H1 (cell line): ENCODE measurements around the gene RPS15. TPM values are rescaled to one million over a fixed set of nuclear protein-coding genes. Genes with fewer than 3 reads are reported as not detected.
A peak's percentile ranks its signal among the peaks of the same experiment; 100 is the strongest.

Experiments
- CTCF ChIA-PET: fragments of 300-600 bp; sonication (Branson Sonifier 250); formaldehyde crosslinking; loops from one replicate; lab custom pipeline; 2021; ENCODE audit not compliant: partially characterized antibody; lab: Charles Lee
- POLR2A ChIA-PET: fragments of 300-600 bp; sonication (Branson Sonifier 250); formaldehyde crosslinking; loops from one replicate; lab custom pipeline; 2021; ENCODE audit warnings: inconsistent platforms; ENCODE audit not compliant: partially characterized antibody; lab: Charles Lee
- DNase-seq, 2 experiments: peaks; one replicate each; pipeline versions ENCODE4 v3.0.0 to v3.0.0-alpha.2; 2010 to 2022; ENCODE audit warnings: low spot score in 2 of 2, low read depth in 1 of 2, mixed read lengths in 1 of 2
- FAIRE-seq: peaks from 2 replicates; lab custom pipeline; 2011; peaks lifted over from hg19 to GRCh38; lab: Jason Lieb, UNC
- H2AFZ ChIP-seq: 2 replicates; pipeline ENCODE4 v1.8.1; 2012; ENCODE audit warnings: low read length, inconsistent platforms
- H2AK5ac ChIP-seq: 2 replicates; pipeline ENCODE4 v1.6.1; 2013; ENCODE audit warnings: low read depth, low read length
- H2BK120ac ChIP-seq: replicated peaks from 2 replicates; pipeline ENCODE3; 2013; ENCODE audit warnings: low read depth, low read length, inconsistent platforms
- H2BK12ac ChIP-seq: 2 replicates; pipeline ENCODE4 v1.6.1; 2013; ENCODE audit warnings: low read depth, low read length
- H2BK15ac ChIP-seq: 2 replicates; pipeline ENCODE4 v1.6.1; 2013; ENCODE audit warnings: low read length
- H2BK20ac ChIP-seq: 2 replicates; pipeline ENCODE4 v1.6.1; 2013; ENCODE audit warnings: low read length
- H2BK5ac ChIP-seq: 2 replicates; pipeline ENCODE4 v1.6.1; 2013; ENCODE audit warnings: low read depth, low read length
- H3K14ac ChIP-seq: 2 replicates; pipeline ENCODE4 v1.6.1; 2013; ENCODE audit warnings: inconsistent platforms; ENCODE audit not compliant: insufficient read length
- H3K18ac ChIP-seq: 2 replicates; pipeline ENCODE4 v1.6.1; 2013; ENCODE audit warnings: low read length; ENCODE audit errors: extremely low read depth
- H3K23ac ChIP-seq: 2 replicates; pipeline ENCODE4 v1.6.1; 2013; ENCODE audit warnings: inconsistent platforms; ENCODE audit not compliant: insufficient read length
- H3K23me2 ChIP-seq: 2 replicates; pipeline ENCODE4 v1.6.1; 2013; ENCODE audit warnings: low read depth, low read length
- H3K27ac ChIP-seq: 2 replicates; pipeline ENCODE4 v1.6.1; 2011; ENCODE audit warnings: low read depth, low read length, inconsistent platforms
- H3K27me3 ChIP-seq, 4 experiments: replicated peaks in 1 of 4; 1 replicate in 1 of 4; 2 replicates in 3 of 4; pipeline versions ENCODE4 v1.6.1 to v1.8.1; 2011 to 2013; ENCODE audit warnings: low read length in 3 of 4, mild to moderate bottlenecking in 3 of 4, inconsistent platforms in 2 of 4, mixed read lengths in 2 of 4, moderate library complexity in 1 of 4; ENCODE audit not compliant: control insufficient read depth in 3 of 4, insufficient read depth in 3 of 4; ENCODE audit errors: extremely low read depth in 1 of 4
- H3K36me3 ChIP-seq, 4 experiments: 2 replicates each; pipeline versions ENCODE4 v1.6.1 to v1.8.1; 2011 to 2013; ENCODE audit warnings: mild to moderate bottlenecking in 4 of 4, low read length in 3 of 4, moderate library complexity in 2 of 4, control low read depth in 1 of 4, inconsistent platforms in 1 of 4; ENCODE audit not compliant: insufficient read depth in 4 of 4, control insufficient read depth in 2 of 4
- H3K4ac ChIP-seq: replicated peaks from 2 replicates; pipeline ENCODE3; 2013; ENCODE audit warnings: low read length, low read depth, mixed read lengths, inconsistent platforms; ENCODE audit not compliant: insufficient read length
- H3K4me1 ChIP-seq, 4 experiments: replicated peaks in 1 of 4; 1 replicate in 1 of 4; 2 replicates in 3 of 4; pipeline versions ENCODE4 v1.6.1 to v1.8.1; 2011 to 2013; ENCODE audit warnings: low read length in 3 of 4, inconsistent platforms in 2 of 4, mixed read lengths in 1 of 4; ENCODE audit not compliant: insufficient read depth in 4 of 4, control insufficient read depth in 3 of 4
- H3K4me2 ChIP-seq, 2 experiments: 2 replicates each; pipeline versions ENCODE4 v1.6.1 to v1.8.1; 2011 to 2013; ENCODE audit warnings: low read depth in 2 of 2, low read length in 2 of 2, control low read depth in 1 of 2, inconsistent platforms in 1 of 2, mild to moderate bottlenecking in 1 of 2; ENCODE audit not compliant: insufficient read depth in 1 of 2
- H3K4me3 ChIP-seq, 4 experiments: fragments of 200-600, 300-600 bp in 1 of 4; sonication (generic), shearing (Covaris generic), sonication (Bioruptor Twin) in 1 of 4; 2 replicates each; pipeline versions ENCODE4 v1.5.1 to v1.8.1; 2011 to 2016; ENCODE audit warnings: low read length in 4 of 4, low read depth in 3 of 4, control low read depth in 2 of 4, inconsistent platforms in 2 of 4, mild to moderate bottlenecking in 2 of 4, mixed read lengths in 1 of 4, moderate library complexity in 1 of 4; ENCODE audit not compliant: insufficient read depth in 2 of 4; ENCODE audit errors: extremely low read depth in 1 of 4
- H3K56ac ChIP-seq: replicated peaks from 2 replicates; pipeline ENCODE3; 2013; ENCODE audit warnings: low read depth, mild to moderate bottlenecking, mixed read lengths, low read length, inconsistent platforms; ENCODE audit not compliant: insufficient read length
- H3K79me1 ChIP-seq: 2 replicates; pipeline ENCODE4 v1.6.1; 2013; ENCODE audit warnings: low read depth, low read length, control low read depth
- H3K79me2 ChIP-seq, 2 experiments: 2 replicates each; pipeline versions ENCODE4 v1.6.1 to v1.8.1; 2012 to 2013; ENCODE audit warnings: low read length in 2 of 2, mild to moderate bottlenecking in 2 of 2, inconsistent platforms in 1 of 2; ENCODE audit not compliant: insufficient read depth in 2 of 2, control insufficient read depth in 1 of 2
- H3K9ac ChIP-seq, 4 experiments: replicated peaks in 1 of 4; 1 replicate in 1 of 4; 2 replicates in 3 of 4; pipeline versions ENCODE4 v1.6.1 to v1.8.1; 2011 to 2013; ENCODE audit warnings: low read depth in 3 of 4, low read length in 3 of 4, control low read depth in 2 of 4, mild to moderate bottlenecking in 2 of 4, moderate library complexity in 2 of 4, inconsistent platforms in 1 of 4; ENCODE audit errors: extremely low read depth in 1 of 4
- H3K9me3 ChIP-seq, 2 experiments: 2 replicates each; pipeline versions ENCODE4 v1.6.1 to v1.8.1; 2012 to 2013; ENCODE audit warnings: mild to moderate bottlenecking in 2 of 2, moderate library complexity in 2 of 2, control low read depth in 1 of 2, inconsistent platforms in 1 of 2, low read depth in 1 of 2, low read length in 1 of 2, mixed read lengths in 1 of 2; ENCODE audit not compliant: insufficient read depth in 2 of 2
- H4K20me1 ChIP-seq, 2 experiments: replicated peaks in 1 of 2; 2 replicates each; pipeline versions ENCODE3 to v1.8.1; 2011 to 2013; ENCODE audit warnings: inconsistent platforms in 2 of 2, low read length in 2 of 2, mild to moderate bottlenecking in 1 of 2; ENCODE audit not compliant: insufficient read depth in 2 of 2, control insufficient read depth in 1 of 2
- H4K5ac ChIP-seq: 2 replicates; pipeline ENCODE4 v1.6.1; 2013; ENCODE audit warnings: low read length, low read depth, mixed read lengths, inconsistent platforms; ENCODE audit not compliant: insufficient read length
- H4K8ac ChIP-seq: 2 replicates; pipeline ENCODE4 v1.8.0; 2013; ENCODE audit warnings: mild to moderate bottlenecking, moderate library complexity, low read length, inconsistent platforms; ENCODE audit not compliant: insufficient read depth; ENCODE audit errors: extremely low read depth
- H4K91ac ChIP-seq: replicated peaks from 2 replicates; pipeline ENCODE3; 2013; ENCODE audit warnings: low read length, mixed read lengths, inconsistent platforms; ENCODE audit not compliant: insufficient read length
- BACH1 ChIP-seq: IDR thresholded peaks from 2 replicates; pipeline ENCODE4 v1.6.1; 2012; ENCODE audit warnings: low read length, improper control_type of control experiment
- FOSL1 ChIP-seq: IDR thresholded peaks from 2 replicates; pipeline ENCODE4 v1.6.1; 2011; ENCODE audit warnings: mild to moderate bottlenecking, low read depth, low read length, moderate library complexity; ENCODE audit not compliant: insufficient read depth
- NANOG ChIP-seq: IDR thresholded peaks from 2 replicates; pipeline ENCODE4 v1.6.1; 2011; ENCODE audit warnings: low read length, low read depth, mild to moderate bottlenecking, inconsistent platforms; ENCODE audit not compliant: insufficient read depth, poor library complexity, severe bottlenecking
- NRF1 ChIP-seq: IDR thresholded peaks from 2 replicates; pipeline ENCODE4 v1.6.1; 2011; ENCODE audit warnings: mild to moderate bottlenecking, low read depth, low read length, improper control_type of control experiment
- POU5F1 ChIP-seq: IDR thresholded peaks from 2 replicates; pipeline ENCODE4 v1.6.1; 2011; ENCODE audit warnings: low read depth, mild to moderate bottlenecking, low read length, moderate library complexity
- RBBP5 ChIP-seq: IDR thresholded peaks from 2 replicates; pipeline ENCODE4 v1.7.1; 2012; ENCODE audit warnings: low read depth, mild to moderate bottlenecking, inconsistent platforms, low read length, moderate library complexity, borderline replicate concordance
- RFX5 ChIP-seq: IDR thresholded peaks from 2 replicates; pipeline ENCODE4 v1.6.1; 2011; ENCODE audit warnings: low read depth, low read length, improper control_type of control experiment, borderline replicate concordance
- SIRT6 ChIP-seq: IDR thresholded peaks from one replicate; pipeline ENCODE4 v1.7.1; 2012; ENCODE audit warnings: low read length, inconsistent platforms
- SIX5 ChIP-seq: IDR thresholded peaks from 2 replicates; pipeline ENCODE4 v1.6.1; 2011; ENCODE audit warnings: mild to moderate bottlenecking, low read depth, low read length
- SP4 ChIP-seq: IDR thresholded peaks from 2 replicates; pipeline ENCODE4 v1.6.1; 2012; ENCODE audit warnings: low read length, inconsistent platforms
- TAF7 ChIP-seq: optimal IDR thresholded peaks from 2 replicates; pipeline ENCODE3; 2011; ENCODE audit warnings: low read depth, mild to moderate bottlenecking, inconsistent platforms, low read length, moderate library complexity, borderline replicate concordance
- ZNF274 ChIP-seq: IDR thresholded peaks from 2 replicates; pipeline ENCODE4 v1.7.0; 2012; ENCODE audit warnings: low read length, borderline replicate concordance; ENCODE audit errors: extremely low read depth
- WGBS, 2 experiments: shearing (Covaris generic) in 1 of 2; methylation state at CpG; one replicate each; pipeline versions ENCODE4 v1.1.6 to v1.1.7; 2013 to 2015; ENCODE audit warnings: low lambda C conversion rate in 2 of 2, mixed read lengths in 2 of 2, inconsistent platforms in 1 of 2, low coverage in 1 of 2, missing lambda C conversion rate in 1 of 2; ENCODE audit not compliant: insufficient replicate concordance in 2 of 2, insufficient coverage in 1 of 2, insufficient read length in 1 of 2; ENCODE audit errors: extremely low coverage in 1 of 2, missing lambda C conversion rate in 1 of 2; 5-methylcytosine and 5-hydroxymethylcytosine counted together
- polyA plus RNA-seq, 7 experiments: library from polyadenylated mRNA; depleted of rRNA in 3 of 7; stranded (reverse) in 5 of 7; unstranded in 2 of 7; fragments of >200 nt in 5 of 7; fragments of 200-250 nt in 2 of 7; gene quantifications; 1 replicate in 5 of 7; 2 replicates in 1 of 7; 4 replicates in 1 of 7; pipeline versions ENCODE4 v1.2.1 to v1.2.3, GENCODE V29; 2011 to 2013; ENCODE audit warnings: missing spikeins in 2 of 7, mixed read lengths in 2 of 7
- total RNA-seq: library from RNA; stranded (reverse); fragmentation: NEBNext Ultra II Directional; extraction: Animal tissue kit (Norgen Biotek cat#: 25700); gene quantifications from 2 replicates; pipeline ENCODE4 v1.2.1, GENCODE V29; 2021

RPS15 gene
- total and polyA plus RNA-seq, 2 of the 8 experiments (the other 6 are each of a cell fraction or from before 2014, with no cell fraction given), result 1,562 to 3,890 TPM

- Histone ChIP-seq H3K79me1 (0 out of 2 replicates have a peak, but pooled peaks cover 9% of the 10 kb centered on the region), H2BK120ac (no peak overlapping the region), H3K27ac (no peak overlapping the region), H3K27me3 (no peaks in the 10 kb centered on the region), H4K91ac (no peak overlapping the region), H3K9me3 (no peaks in the 10 kb centered on the region; a peak in 1 of 4 replicates), H4K8ac (peak overlapping the region; percentile 11), H3K56ac (no peak overlapping the region), H3K23me2 (peaks cover 1% of the 10 kb centered on the region; the same call in 1 of the 2 replicates), H3K79me2 (peaks cover 0 to 4% of the 10 kb centered on the region in 2 experiments; a peak in 1 of 4 replicates), H3K4me1 (peaks cover 0 to 3% (median 0%) of the 10 kb centered on the region in 4 experiments; a peak in 2 of 7 replicates), H2BK5ac (no peak overlapping the region), H3K14ac (no peak overlapping the region), H2AK5ac (no peak overlapping the region), H3K36me3 (peaks cover 0 to 20% (median 13%) of the 10 kb centered on the region in 4 experiments; a peak in 6 of 8 replicates), H3K9ac (no peak overlapping the region), H3K4me3 (no peak overlapping the region), H2AFZ (no peak overlapping the region), H3K4ac (no peak overlapping the region), H4K20me1 (peaks cover 4 to 19% of the 10 kb centered on the region in 2 experiments), H2BK15ac (no peak overlapping the region), H2BK20ac (no peak overlapping the region), H3K18ac (no peak overlapping the region), H3K23ac (no peak overlapping the region), H3K4me2 (no peak overlapping the region), H4K5ac (no peak overlapping the region), H2BK12ac (no peak overlapping the region)
- DNase-seq, result no peak
- 94% methylated on average over 34 of the region's 39 CpGs; no CpG with 5 or more reads in 1 of the 2 experiments for WGBS, 2 experiments
- ChIA-PET CTCF (interaction anchor here (1.7 kb wide), 1 partner anchor 74 kb away, joined by 5 read pairs; no protein-coding TSS in a partner anchor), POLR2A (interaction anchor here (1.2 to 1.6 kb wide), 2 partner anchors 117 to 120 kb away, joined by 3 to 8 read pairs; partner anchors contain the start of gene CIRBP)
- no peak for FAIRE-seq
- no peak for TF ChIP-seq POU5F1
- no peak for TF ChIP-seq BACH1
- TF ChIP-seq TAF7, result no peak
- TF ChIP-seq RBBP5, result no peak
- TF ChIP-seq SP4, result no peak
- TF ChIP-seq FOSL1, result no peak
- TF ChIP-seq ZNF274, result no peak
- TF ChIP-seq RFX5, result no peak
- TF ChIP-seq NANOG, result no peak
- TF ChIP-seq NRF1, result no peak
- TF ChIP-seq SIRT6, result no peak
- TF ChIP-seq SIX5, result no peak
Measured at GRCh38 chr19:1389033-1389940, 48.9 kb upstream of the RPS15 start.
